ENCODE measurements around the gene KLHL15.

The KLHL15 gene

GRCh38 chrX:23944234-23944633, 82.8 kb downstream of the KLHL15 start:
- DNase-seq: no peak

DNA sequence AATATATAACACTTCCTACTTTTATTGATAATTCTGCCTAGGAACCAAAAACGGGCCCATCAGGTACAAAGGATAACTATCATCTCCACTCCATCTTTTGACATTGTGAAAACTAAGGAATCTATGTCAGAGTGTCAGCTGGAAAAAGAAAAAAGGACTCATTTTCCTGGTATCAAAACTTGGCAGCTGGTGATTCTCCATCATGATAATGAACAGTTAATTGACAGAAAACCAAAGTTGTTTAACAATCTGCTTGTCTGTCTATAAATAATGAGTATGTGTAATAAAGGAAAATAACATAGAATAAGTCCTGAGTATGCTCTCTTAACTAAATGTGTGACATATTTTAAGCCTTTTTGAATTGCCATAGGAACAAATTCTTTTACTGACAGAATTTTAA, 87.8 kb downstream of the KLHL15 start:
- DNase-seq: no peak

- no peak for DNase-seq
These were observed 88.3 kb downstream of the KLHL15 start for GRCh38 chrX:23938690-23939089.

- no peak for DNase-seq
These were observed 89.9 kb downstream of the KLHL15 start for GRCh38 chrX:23937100-23937499.

- no peak for DNase-seq
These were observed 90.8 kb downstream of the KLHL15 start for GRCh38 chrX:23936180-23936579.

DNA sequence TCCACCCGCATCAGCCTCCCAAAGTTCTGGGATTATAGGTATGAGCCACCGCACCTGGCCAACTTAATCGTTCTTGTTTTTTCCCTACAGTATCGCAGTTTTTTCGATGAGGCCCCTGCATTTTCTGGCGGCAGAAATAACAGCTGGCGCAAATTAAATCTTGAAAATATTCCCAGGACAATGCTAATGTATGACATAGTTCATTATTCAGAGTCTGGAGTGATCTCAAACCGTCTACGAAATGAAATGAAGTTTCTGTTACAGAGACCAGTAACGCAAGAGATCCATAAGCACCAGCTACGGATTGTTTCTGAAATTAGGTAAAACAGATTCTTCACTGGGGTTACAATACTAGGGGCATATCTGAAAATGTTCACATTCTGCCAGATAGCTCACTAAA, 91.9 kb downstream of the KLHL15 start:
- no peak for DNase-seq

All from stimulated activated CD4-positive, alpha-beta T cell treated with anti-CD3 and anti-CD28 coated beads, Interleukin-4, amount 100 ng/mL, for 24 hours (primary cell).